Fibroblast of lung (primary cell): ENCODE results near the gene TRPM7. TPM values are rescaled to one million over a fixed set of nuclear protein-coding genes. Genes with fewer than 3 reads are reported as not detected.
A peak's percentile ranks its signal among the peaks of the same experiment; 100 is the strongest.

Experiments
- DNase-seq, 2 donors: peaks; one replicate each; pipeline versions ENCODE4 v3.0.0 to v3.0.0-alpha.2; 2010; ENCODE audit warnings: low read depth in 2 of 2
- H2AFZ ChIP-seq: 2 replicates; pipeline ENCODE4 v1.5.1; 2012; ENCODE audit warnings: low read length, control low read depth, inconsistent platforms
- H3K27ac ChIP-seq: 2 replicates; pipeline ENCODE4 v1.5.1; 2011; ENCODE audit warnings: low read length, control low read depth; ENCODE audit not compliant: insufficient read depth
- H3K27me3 ChIP-seq: 2 replicates; pipeline ENCODE4 v1.5.1; 2011; ENCODE audit warnings: mild to moderate bottlenecking, low read length; ENCODE audit not compliant: control insufficient read depth, insufficient read depth
- H3K36me3 ChIP-seq: 2 replicates; pipeline ENCODE4 v1.5.1; 2011; ENCODE audit warnings: low read length; ENCODE audit not compliant: control insufficient read depth, insufficient read depth
- H3K4me1 ChIP-seq: 2 replicates; pipeline ENCODE4 v1.5.1; 2011; ENCODE audit warnings: low read length; ENCODE audit not compliant: control insufficient read depth, insufficient read depth; ENCODE audit errors: extremely low read depth
- H3K4me2 ChIP-seq: 2 replicates; pipeline ENCODE4 v1.5.1; 2011; ENCODE audit warnings: low read length, control low read depth; ENCODE audit not compliant: insufficient read depth; ENCODE audit errors: extremely low read depth
- H3K4me3 ChIP-seq, 4 experiments: fragments of 200-600 bp in 1 of 4; sonication (generic) in 1 of 4; replicated peaks in 1 of 4; 2 replicates each; pipeline ENCODE4 v1.5.1; 2011 to 2016; ENCODE audit warnings: low read length in 4 of 4, low read depth in 3 of 4, mild to moderate bottlenecking in 3 of 4, control low read depth in 2 of 4, inconsistent platforms in 1 of 4, mixed read lengths in 1 of 4; ENCODE audit not compliant: insufficient read depth in 1 of 4; ENCODE audit errors: control extremely low read depth in 1 of 4
- H3K79me2 ChIP-seq: 2 replicates; pipeline ENCODE4 v1.5.1; 2012; ENCODE audit warnings: mild to moderate bottlenecking, low read length, inconsistent platforms; ENCODE audit not compliant: control insufficient read depth, insufficient read depth
- H3K9ac ChIP-seq: 2 replicates; pipeline ENCODE4 v1.5.1; 2011; ENCODE audit warnings: mild to moderate bottlenecking, low read length, control low read depth; ENCODE audit not compliant: insufficient read depth
- H3K9me3 ChIP-seq: 2 replicates; pipeline ENCODE4 v1.5.1; 2012; ENCODE audit warnings: low read depth, low read length; ENCODE audit not compliant: control insufficient read depth, insufficient read depth
- H4K20me1 ChIP-seq: 2 replicates; pipeline ENCODE4 v1.5.1; 2011; ENCODE audit warnings: low read length; ENCODE audit not compliant: control insufficient read depth, insufficient read depth; ENCODE audit errors: extremely low read depth
- EZH2 ChIP-seq: IDR thresholded peaks from 2 replicates; pipeline ENCODE4 v1.5.1; 2012; ENCODE audit warnings: low read length, control low read depth, mild to moderate bottlenecking; ENCODE audit errors: missing control alignments
- polyA plus RNA-seq, 2 donors: library from polyadenylated mRNA; depleted of rRNA in 1 of 2; stranded (reverse) in 1 of 2; unstranded in 1 of 2; fragments of >200 nt; gene quantifications; 2 replicates each; pipeline ENCODE4 v1.2.1, GENCODE V29; 2011 to 2012; ENCODE audit warnings: missing spikeins in 1 of 2
- total RNA-seq: library from RNA; depleted of rRNA; stranded (reverse); fragments of >200 nt; gene quantifications from 2 replicates; pipeline ENCODE4 v1.2.1, GENCODE V29; 2014
- TF ChIP-seq, protein P1 (sequence below), 2 donors: IDR thresholded peaks in 1 of 2; conservative IDR thresholded peaks in 1 of 2; 1 replicate in 1 of 2; 2 replicates in 1 of 2; pipeline ENCODE4 v1.5.1; 2011 to 2012; ENCODE audit warnings: low read length in 2 of 2, control low read depth in 1 of 2, inconsistent platforms in 1 of 2, low read depth in 1 of 2, mild to moderate bottlenecking in 1 of 2

The TRPM7 gene
- total and polyA plus RNA-seq, 2 donors (not counting 1 experiment from before 2014, with no cell fraction given), result 30.3 to 64.4 TPM

DNA sequence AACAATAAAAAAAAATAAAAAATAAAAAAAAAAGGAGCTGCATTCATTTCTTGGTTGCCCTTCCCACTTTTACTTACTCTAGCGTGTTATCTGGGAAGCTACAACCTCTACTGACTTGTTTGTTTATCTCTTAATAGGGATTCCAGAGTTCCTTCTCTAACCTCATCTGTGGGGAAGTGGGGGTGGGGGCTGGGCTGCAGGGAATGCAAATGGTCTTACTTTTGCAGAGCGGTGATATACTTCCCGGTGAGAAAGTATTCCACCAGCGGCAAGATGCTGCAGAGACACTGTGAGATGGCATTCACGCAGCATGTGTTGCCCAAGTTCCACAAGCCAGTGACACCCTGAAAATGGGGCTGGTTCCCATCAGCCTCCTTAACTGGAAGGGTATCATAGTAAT, 142.2 kb downstream of the TRPM7 start:
- no peak overlapping the region for H2AFZ ChIP-seq
- TF ChIP-seq EZH2, result no peak
- TF ChIP-seq, protein P1, sequence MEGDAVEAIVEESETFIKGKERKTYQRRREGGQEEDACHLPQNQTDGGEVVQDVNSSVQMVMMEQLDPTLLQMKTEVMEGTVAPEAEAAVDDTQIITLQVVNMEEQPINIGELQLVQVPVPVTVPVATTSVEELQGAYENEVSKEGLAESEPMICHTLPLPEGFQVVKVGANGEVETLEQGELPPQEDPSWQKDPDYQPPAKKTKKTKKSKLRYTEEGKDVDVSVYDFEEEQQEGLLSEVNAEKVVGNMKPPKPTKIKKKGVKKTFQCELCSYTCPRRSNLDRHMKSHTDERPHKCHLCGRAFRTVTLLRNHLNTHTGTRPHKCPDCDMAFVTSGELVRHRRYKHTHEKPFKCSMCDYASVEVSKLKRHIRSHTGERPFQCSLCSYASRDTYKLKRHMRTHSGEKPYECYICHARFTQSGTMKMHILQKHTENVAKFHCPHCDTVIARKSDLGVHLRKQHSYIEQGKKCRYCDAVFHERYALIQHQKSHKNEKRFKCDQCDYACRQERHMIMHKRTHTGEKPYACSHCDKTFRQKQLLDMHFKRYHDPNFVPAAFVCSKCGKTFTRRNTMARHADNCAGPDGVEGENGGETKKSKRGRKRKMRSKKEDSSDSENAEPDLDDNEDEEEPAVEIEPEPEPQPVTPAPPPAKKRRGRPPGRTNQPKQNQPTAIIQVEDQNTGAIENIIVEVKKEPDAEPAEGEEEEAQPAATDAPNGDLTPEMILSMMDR (conservative IDR thresholded peaks at IDR 0.05 in 1 of 2, IDR thresholded peaks at IDR 0.05 in 1 of 2; ENCODE audit: low read depth in 1 of 2, low read length in 2 of 2), result no peak

DNA sequence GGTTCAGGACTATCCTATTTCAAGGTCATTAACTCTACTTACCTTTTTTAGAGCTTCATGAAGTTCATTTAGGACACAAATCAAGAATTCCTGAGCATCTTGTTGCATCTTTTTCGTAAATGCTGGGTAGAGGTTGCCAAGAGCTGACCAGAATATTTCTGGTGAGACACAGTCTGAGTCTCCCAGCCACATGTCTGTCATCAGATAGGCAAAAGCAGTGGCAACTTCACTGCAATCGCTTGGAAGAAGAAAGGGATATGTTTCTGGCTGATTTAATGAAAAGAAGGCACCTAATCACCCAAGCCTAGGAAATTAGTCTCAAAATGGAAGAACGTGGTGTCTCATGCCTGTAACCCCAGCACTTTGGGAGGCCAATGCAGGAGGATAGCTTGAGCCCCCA, 143.0 kb downstream of the TRPM7 start:
- Histone ChIP-seq H3K4me1 (no peaks in the 10 kb centered on the region), H3K4me3 (no peak overlapping the region), H3K27me3 (no peaks in the 10 kb centered on the region), H3K27ac (no peak overlapping the region), H3K79me2 (no peaks in the 10 kb centered on the region), H3K9ac (no peak overlapping the region), H3K36me3 (no peaks in the 10 kb centered on the region), H3K9me3 (no peaks in the 10 kb centered on the region), H4K20me1 (no peaks in the 10 kb centered on the region), H2AFZ (no peak overlapping the region), H3K4me2 (no peak overlapping the region)
- DNase-seq, result peak in 1 of 2 donors; percentile 25
- TF ChIP-seq, protein P1 (conservative IDR thresholded peaks at IDR 0.05 in 1 of 2, IDR thresholded peaks at IDR 0.05 in 1 of 2; ENCODE audit: low read depth in 1 of 2, low read length in 2 of 2), result no peak
- no peak for TF ChIP-seq EZH2

More for the DNA sequence above, 142.2 kb downstream of the TRPM7 start:
- H3K27me3 ChIP-seq, result no peaks in the 10 kb centered on the region
- no peaks in the 10 kb centered on the region for H3K79me2 ChIP-seq
- H3K9ac ChIP-seq, result no peak overlapping the region
- H3K4me3 ChIP-seq, result no peak overlapping the region
- no peaks in the 10 kb centered on the region for H3K4me1 ChIP-seq
- no peaks in the 10 kb centered on the region for H4K20me1 ChIP-seq
- H3K4me2 ChIP-seq, result no peak overlapping the region
- H3K36me3 ChIP-seq, result no peaks in the 10 kb centered on the region
- no peak overlapping the region for H3K27ac ChIP-seq
- no peak for DNase-seq
- H3K9me3 ChIP-seq, result no peaks in the 10 kb centered on the region

DNA sequence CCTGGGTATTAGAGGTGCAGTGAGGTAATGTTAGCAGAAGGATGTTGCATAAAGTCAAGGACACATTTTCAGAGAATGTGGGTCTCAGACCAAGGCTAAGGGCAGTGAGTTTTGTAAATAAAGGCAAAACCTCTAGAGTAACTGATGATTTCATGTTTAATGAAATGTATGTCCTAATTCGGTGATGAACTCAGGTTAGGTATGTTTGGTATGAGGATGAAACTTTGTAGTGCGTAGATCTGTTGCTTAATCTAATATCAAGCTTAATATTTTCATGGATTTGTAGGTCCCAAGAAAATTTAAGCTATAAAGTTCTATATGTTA, 143.7 kb downstream of the TRPM7 start:
- DNase-seq, result peak in 1 of 2 donors; percentile 30

More for the DNA sequence above, 143.7 kb downstream of the TRPM7 start:
- Histone ChIP-seq H3K4me1 (no peaks in the 10 kb centered on the region), H3K9me3 (no peaks in the 10 kb centered on the region), H3K4me2 (no peak overlapping the region), H3K36me3 (no peaks in the 10 kb centered on the region), H3K9ac (no peak overlapping the region), H4K20me1 (no peaks in the 10 kb centered on the region), H3K27ac (no peak overlapping the region), H3K4me3 (no peak overlapping the region), H3K27me3 (no peaks in the 10 kb centered on the region), H2AFZ (no peak overlapping the region), H3K79me2 (no peaks in the 10 kb centered on the region)
- TF ChIP-seq, protein P1 (conservative IDR thresholded peaks at IDR 0.05 in 1 of 2, IDR thresholded peaks at IDR 0.05 in 1 of 2; ENCODE audit: low read depth in 1 of 2, low read length in 2 of 2), result no peak
- no peak for TF ChIP-seq EZH2
